HG03521 (cell line): ENCODE results near the gene RNLS.
"Not testable (repeated sequence)": the region's sequence is repeated elsewhere in the genome, so short reads cannot be mapped to it uniquely, and the experiment has no call there.

Experiments
- ATAC-seq: cut with Tn5 transposase; IDR thresholded peaks from one replicate; pipeline ENCODE4 v1.9.1; 2021; ENCODE audit warnings: mild to moderate bottlenecking, moderate library complexity; ENCODE audit not compliant: unreplicated experiment

RNLS gene

DNA sequence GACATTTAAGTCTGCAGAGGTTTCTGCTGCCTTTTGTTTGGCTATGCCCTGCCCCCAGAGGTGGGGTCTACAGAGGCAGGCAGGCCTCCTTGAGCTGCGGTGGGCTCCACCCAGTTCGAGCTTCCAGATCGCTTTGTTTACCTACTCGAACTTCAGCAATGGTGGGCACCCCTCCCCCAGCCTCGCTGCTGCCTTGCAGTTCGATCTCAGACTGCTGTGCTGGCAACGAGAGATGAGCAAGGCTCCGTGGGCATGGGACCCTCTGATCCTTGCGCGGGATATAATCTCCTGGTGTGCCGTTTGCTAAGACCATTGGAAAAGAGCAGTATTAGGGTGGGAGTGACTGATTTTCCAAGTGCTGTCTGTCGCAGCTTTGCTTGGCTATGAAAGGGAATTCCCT, 227.4 kb downstream of the RNLS start:
- not testable (repeated sequence) for ATAC-seq

DNA sequence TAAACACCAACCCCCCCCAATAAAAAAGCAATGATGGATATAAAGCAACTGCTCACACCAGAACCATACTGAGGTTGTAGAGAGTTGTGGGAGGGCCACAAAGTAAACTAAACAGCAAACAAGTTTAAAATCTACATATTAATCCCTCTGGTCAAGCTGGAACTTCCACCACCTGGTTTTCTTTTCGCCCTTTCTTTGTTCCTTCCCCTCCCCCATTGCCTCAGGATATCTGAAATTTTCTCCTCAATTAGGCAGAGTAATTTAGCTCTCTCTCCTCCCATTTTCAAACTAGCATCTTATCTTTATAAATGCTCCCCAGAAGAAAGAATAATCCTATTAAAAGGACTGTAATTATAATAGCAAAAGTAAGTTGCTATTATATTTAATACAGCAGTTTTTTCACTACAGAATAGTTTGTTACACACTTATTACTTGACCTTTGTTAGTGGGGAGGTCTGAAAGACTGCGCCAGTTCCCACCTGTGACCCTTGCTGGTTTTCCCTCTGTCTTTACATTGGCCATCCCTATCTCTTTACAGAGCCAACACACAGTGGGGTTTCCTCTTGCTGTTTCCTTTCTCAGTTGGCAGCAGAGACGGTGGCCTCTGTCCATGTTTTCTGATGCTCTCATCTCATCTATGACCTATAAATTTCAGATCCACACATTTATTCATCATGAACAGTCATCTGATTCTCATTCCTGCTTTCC, 235.4 kb downstream of the RNLS start:
- ATAC-seq: no peak

DNA sequence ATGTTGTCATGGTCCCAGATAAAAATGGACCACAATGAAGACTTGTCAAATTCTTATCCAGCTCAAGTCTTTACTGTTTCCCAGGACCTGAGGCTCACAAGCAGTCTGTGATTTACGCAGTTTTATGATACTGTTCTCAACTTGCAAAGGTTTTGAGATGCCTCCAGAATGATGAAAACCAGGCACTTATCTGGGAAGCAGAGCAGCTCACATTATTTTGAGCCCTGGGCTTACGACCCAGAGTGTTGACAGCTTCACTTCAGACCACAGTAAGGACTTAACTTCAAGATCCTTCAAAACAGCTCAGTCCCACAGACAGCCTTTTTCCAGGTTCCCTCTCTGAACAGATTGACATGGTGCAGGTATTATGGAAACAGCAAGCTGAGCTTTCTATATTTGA, 236.1 kb downstream of the RNLS start:
- no peak for ATAC-seq

DNA sequence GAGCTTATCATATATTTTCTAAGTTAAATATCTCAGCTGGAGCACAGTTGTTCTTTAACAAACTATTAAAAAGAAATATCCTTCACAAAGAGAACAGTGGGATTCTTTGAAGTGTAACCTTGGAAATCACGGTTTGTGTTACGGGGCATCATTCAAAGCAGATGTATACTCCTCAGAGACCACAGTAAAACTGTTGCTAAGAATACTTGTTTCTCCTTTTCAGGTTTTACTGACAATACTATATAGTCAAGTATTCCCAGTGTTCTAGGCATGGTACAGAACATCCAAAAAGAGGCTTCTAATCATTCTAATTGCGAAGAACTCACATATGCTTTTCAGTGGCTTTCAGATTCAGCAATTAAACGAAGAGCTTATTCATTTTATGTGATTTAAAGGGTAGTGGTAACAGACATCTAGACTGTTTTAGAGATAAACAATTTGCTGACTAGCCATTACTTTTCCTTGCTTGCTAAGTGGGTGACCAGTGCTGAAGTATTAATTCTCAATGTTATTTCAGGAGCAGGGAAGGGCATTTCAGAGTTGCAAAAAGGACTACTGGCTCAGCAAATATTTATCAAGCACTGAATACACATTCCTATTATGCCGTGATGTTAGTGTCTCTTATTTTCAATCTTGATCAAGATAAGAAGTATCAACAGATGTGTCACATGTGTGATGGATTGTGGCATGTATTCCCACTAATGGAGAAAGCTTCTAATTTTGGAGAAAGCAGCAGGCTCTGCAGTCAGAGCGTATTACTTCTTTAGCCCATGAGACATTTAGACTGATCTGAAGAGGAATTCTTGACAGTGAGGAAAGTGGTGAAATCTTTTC, 236.8 kb downstream of the RNLS start:
- no peak for ATAC-seq

DNA sequence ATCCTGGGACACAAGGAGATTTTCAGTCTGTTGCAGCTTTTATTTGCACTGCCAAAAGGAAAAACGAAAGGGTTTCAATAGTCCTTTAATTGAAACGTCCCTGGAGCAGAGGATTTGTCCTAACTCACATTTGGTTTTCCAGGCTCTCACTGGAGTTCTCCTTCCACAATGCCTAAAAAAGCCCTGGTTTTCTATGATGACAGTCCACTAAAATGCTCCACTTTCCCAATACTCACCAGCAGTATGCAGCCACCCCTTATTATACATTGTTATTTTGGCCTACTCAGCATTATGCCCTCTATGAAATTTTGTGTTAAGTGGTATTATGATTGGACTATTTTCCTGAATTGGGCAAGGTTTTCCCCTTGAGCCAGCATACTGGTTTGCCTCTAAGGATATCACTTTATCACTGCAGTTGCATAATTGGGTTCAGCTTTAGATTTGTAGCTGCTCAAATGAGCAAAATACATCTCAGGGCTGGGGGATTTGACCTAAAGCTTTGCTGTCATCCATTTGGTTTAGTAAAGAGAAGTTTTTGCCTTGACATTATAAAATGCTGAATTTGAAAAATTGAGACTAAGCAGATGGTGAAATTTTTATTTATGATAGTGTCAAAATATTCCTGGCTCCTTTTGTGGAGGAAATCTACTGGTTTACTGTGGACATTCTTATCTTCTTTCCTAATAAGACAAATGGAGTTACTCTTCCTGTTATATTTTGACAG, 239.2 kb downstream of the RNLS start:
- no peak for ATAC-seq

DNA sequence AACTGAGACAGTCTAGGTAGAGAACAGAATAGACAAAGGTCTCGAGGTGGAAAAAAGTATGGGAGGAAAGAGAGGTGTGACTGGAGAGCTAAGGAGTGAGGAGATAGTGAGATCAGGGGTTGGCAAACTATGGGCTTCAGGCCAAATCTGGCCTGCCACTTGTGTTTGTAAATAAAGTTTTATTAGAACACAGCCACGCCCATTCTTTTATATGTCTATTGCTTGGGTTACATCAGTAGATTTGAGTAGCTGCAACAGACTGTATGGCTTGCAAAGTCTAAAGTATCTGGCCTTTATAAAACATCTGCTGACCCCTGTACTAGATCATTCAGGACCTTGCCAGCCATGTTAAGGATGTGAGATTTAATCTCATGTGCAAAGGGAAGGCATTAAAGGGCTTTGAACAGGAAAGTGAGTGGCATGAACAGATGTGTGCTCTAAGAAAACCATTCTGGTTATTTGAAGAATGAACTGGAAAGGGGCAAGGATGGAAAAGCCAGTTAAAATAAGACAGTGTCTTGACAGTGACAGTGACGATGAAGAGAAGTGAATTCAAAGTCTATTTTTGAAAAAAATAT, 240.3 kb downstream of the RNLS start:
- ATAC-seq: no peak

DNA sequence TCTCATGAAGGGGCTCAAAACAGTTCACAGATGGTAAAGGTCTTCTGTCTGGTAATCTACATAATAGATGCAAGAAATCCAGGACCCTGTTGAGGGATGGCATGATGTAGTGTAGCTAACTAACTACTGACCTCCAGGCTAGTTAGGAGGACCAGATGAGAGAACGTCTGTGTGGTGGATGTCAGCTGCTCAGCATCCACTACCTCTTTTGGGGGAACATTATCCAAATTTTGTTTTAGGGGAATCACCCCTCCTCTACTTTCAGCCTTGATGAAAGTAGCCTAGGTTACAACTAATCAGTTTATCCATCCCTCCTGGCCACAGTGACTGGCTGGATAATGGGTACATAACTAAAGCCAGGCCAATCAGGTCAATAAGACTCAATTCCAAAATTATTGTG, 246.0 kb downstream of the RNLS start:
- no peak for ATAC-seq

DNA sequence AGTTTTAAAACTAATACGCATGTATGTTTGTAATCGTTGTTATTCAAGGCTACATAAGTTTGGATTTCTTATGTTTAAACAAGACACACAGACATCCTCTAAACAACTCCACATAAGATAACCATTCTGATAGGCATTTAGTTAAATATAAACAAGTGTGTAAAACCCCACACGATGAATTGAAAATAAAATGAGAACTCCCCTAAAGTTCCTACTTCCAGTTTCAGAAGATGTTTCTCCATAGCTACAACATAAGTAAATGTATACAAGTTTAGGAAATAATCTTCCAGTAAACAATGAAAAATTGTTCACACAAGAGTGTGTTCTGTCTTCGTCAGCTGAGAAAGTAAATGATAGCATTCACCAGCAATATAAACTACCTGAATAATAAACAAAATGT, 246.8 kb downstream of the RNLS start:
- no peak for ATAC-seq

DNA sequence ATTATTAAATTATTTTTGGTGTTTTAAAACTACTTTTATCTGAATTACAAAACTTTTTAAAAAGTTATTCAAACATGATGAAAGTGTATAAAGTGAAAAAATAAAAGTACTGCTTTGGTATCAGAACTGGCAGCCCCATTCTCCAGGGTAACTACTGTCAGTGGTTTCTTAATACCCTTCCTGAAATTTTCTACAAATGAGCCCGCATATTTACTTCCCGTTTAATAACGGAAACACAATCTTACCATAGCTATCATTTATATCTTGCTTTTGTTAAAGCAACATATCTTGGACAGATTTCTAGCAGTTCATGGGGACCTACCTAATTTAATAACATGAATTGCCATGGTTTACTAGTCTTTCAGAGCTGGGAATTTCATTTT, 249.9 kb downstream of the RNLS start:
- no peak for ATAC-seq

DNA sequence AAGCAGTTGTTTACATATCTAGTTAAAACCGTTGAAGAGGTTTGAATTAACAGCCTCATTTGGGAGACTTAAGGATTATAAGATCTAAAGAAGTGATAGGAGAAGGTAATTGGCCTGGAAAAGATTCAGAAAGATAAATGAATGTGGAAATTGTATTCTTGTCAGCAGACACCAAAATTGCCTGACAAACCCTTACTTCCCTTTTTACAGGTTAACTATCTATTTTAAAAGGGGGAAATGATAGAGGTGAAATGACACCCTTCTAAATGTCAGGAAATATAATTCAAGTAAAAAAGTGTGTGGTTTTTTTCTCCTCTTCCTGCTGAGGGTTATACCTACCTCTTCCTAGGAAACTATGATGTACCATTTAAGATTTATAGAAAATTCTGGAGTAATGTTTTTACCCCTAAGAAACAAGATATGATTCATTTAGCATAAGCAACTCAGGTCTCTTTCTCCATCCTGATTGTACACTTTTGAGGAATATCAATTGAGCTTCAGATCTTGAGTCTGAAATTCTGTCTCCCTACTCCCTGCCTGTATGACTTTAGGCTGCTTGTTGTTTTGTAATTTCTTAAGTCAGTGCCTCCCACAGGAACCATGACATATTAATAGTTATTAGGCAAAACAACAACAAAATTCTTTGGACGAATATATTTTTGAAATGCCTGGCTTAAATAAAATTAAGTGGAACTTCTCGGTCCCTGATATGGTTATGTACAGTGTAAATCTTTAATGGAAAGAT, 250.4 kb downstream of the RNLS start:
- no peak for ATAC-seq

DNA sequence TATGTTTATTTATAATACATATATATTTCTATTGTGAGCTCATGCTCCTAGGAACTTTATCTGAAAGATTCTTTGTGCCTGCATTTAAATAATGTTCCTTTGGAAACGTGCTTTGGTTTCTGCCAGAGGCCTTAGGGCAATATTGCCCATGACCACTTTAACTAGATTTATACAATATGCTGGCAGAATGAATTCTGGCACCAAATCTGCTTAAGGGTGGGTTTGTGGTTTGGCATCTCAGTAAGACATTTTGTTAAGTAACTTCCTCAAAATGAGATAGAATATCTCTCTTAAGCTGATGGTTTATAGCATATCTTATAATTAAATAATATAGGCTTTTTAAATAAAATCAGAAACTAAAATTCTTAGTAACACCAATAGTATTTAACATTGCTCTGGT, 252.9 kb downstream of the RNLS start:
- ATAC-seq: no peak

DNA sequence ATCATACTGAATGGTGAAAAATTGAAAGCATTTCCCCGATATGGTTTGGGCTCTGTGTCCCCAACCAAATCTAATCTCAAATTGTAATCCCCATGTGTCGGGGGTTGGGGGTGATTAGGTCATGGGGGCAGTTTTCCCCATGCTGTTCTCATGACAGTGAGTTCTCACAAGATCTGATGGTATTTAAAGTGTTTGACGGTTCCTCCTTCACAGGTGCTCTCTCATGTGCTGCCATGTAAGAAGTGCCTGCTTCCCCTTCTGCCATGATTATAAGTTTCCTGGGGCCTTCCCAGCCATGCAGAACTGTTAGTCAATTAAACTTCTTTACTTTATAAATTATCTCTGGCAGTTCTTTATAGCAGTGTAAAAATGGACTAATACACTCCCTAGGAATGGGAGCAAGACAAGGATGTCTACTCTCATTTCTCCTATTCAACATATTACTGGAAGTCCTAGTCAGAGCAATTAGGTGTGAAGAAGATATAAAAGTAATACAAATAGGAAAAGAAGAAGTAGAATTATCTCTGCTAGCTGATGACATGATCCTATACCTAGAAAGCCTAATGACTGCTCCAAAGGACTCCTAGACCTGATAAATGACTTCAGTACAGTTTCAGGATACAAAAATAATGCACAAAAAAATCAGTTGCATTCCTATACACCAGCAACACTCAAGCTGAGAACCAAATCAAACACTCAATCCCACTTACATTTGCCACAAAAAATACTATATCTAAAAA, 260.6 kb downstream of the RNLS start:
- ATAC-seq: no peak

DNA sequence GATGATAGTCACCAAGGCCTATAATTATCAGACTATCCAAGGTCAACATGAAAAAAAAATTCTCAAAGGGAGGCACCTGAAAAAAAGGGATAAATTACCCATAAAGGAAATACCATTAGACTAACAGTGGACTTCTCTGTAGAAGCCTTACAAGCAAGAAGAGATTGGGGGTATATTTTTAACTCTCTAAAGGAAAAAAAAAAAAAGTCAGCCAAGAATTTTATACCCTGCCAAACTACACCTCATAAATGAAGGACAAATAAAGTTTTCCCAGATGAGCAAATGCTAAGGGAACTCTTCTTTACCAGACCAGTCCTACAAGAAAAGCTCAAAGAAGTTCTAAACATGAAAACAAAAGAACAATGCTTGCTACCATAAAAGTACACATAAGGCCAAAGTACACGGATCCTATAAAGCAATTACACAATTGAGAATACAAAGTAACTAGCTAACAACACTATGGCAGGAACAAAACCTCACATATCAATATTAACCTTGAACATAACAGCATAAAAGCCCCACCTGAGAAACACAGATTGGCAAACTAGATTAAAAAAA, 263.1 kb downstream of the RNLS start:
- no peak for ATAC-seq

DNA sequence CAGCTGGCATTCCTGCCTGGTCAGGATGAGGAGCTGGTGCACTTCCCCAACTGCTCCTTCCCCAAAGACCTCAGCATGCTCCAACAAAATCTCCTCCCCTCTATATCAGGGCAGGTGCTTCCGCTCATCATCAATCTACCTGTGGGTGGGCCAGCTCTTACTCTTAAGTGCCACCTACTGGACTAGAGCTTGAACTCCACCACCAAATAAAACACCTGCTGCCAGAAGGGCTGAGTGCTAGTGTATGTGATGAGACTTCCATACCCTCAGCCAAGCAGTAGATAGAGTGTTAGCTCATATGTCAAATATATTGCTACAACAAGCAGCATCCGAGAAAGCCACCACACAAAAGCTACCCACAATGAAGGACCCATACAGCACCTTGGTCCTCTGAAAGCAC, 264.3 kb downstream of the RNLS start:
- ATAC-seq: no peak

DNA sequence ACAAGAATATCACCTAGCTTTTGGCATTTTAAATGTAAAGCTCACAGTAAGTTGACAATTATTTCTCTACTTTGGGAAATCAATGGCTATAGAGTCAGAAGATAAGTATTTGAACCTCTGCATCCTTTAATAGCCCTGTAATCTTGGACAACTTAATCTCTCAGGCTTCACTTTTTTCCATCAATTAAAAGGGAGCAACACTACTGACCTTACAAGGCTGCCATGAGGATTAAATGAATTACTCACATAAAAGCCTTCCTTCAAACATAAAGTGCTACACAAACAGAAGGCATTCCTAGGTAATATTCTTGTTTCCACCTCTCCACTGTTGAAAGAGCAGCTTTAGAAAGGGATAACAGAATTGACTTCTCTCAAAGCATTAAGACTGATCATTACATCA, 266.0 kb downstream of the RNLS start:
- ATAC-seq: no peak

DNA sequence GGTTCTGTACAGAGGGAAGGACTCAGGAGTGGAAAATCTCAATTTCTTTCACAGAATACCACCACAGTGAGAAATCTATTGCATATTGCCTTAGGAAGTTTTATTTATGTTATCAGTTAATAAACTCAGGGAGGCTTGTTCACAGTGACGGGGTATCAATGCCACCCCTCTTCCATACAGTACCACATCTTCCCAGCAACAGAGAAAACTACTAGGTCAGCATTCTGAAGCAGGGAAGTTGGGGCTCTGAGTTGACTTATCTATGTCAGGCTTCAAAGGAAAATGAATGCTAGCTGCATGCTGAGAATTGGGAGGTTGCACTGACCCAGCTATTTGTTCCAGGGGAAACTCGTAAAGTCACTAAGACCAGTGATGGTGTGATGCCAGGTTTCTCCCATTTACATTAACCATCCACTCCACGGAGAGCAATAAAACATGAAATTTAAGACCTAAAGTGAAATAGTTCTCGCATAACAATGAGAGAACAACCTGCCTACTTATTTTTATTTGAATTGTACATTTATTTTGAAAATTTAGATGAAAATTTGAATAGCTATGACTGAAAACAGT, 266.7 kb downstream of the RNLS start:
- ATAC-seq: no peak

DNA sequence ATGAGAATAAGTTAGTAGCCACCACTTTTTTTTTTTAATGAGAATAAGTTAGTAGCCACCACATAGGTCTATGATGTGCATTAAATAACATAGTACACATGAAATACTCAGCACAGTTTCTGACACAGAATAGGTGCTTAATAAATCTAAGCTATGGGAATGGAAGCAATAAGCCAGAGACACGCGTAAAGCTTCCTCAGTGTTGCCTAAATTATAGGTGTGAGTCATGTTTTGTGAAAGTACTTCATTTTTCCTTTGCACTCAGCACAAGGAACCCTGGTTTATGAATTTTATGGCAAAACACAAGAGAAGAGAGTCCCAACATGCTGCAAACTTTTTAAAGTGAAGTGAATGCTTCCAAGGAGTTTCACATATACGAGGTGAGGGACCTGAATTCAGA, 267.4 kb downstream of the RNLS start:
- no peak for ATAC-seq

DNA sequence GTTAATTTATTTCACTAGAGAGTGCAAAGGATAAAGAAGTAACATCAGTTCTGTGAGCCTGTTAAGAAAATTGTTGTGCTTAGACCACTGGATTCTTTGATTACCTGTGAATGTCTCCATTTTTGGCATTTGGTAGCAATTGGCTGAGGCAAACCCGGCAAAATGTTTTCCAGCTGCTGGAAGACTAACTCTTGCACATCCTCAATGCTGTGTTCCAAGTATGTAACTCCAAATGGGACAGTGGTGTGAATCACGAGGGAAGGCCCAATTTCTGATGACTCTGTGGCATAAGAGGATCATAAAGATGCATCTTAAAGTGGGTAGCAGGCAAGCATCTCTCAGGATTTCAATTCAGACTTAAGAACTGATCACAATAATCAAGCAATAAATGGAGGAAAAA, 268.8 kb downstream of the RNLS start:
- ATAC-seq: no peak

DNA sequence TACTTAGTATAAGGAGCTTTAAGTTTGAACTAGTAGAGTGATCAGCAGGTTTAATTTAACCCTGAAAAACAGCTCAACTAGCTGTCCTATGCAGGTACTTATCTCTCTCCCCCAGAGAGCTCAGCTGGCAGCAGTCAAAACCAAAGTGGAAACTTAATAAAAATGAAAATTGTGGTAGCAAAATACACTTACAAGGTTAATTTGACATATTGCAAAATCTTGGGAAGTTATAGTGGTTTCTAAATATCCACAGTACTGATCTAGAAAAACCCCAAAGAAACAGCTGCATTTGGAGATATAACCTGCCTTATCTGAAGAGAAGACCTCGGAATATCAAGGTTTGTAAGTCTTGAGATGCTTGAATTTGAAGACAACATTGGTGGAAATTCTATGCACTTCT, 269.2 kb downstream of the RNLS start:
- no peak for ATAC-seq

DNA sequence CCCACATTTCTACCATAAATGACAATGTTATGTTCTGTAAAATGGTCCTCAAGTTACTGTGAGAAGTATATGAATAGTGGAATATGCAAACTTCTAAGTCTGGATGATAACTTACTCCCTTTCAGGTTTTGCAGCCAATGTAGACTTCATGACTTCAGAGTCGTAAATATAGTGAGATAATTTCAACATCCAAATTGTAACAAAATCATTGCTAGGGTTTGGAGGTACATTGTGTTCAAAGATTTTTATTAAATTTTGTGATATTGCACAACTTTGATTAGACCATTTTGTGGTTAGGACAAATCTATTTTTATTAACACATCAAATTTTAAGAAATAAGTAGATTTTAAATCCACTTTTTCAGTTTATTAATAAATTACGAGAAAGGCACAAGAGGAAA, 270.3 kb downstream of the RNLS start:
- ATAC-seq: no peak
